CD4-positive, alpha-beta T cell (primary cell): ENCODE results near the gene TENM4. TPM values are rescaled to one million over a fixed set of nuclear protein-coding genes. Genes with fewer than 3 reads are reported as not detected.

Experiments
- ATAC-seq: fragments of 200-7000 bp; cut with Tn5 transposase; one replicate; pipeline ENCODE4 v1.10.0; 2022; ENCODE audit warnings: mild to moderate bottlenecking; ENCODE audit not compliant: poor library complexity
- CTCF ChIA-PET: fragments of 350-600 bp; sonication (Branson Sonifier 250); formaldehyde crosslinking; loops from one replicate; lab custom pipeline; 2021; ENCODE audit warnings: antibody characterized with exemption, inconsistent platforms; lab: Charles Lee
- POLR2A ChIA-PET: fragments of 350-600 bp; sonication (Branson Sonifier 250); formaldehyde crosslinking; loops from one replicate; lab custom pipeline; 2021; ENCODE audit warnings: antibody characterized with exemption, inconsistent platforms; lab: Charles Lee
- DNase-seq, 14 experiments: peaks; one replicate each; pipeline ENCODE4 v3.0.0-alpha.2; 2013 to 2020; ENCODE audit warnings: mixed read lengths in 2 of 14
- H3K27ac ChIP-seq, 2 donors: one replicate each; pipeline versions ENCODE4 v1.5.1 to v1.7.0; 2013; ENCODE audit warnings: low read length in 2 of 2, low read depth in 1 of 2, mild to moderate bottlenecking in 1 of 2
- H3K27me3 ChIP-seq, 2 experiments: 1 replicate in 1 of 2; 2 replicates in 1 of 2; pipeline versions ENCODE4 v1.6.1 to v1.7.0; 2013; ENCODE audit warnings: low read length in 2 of 2, control low read depth in 1 of 2, mild to moderate bottlenecking in 1 of 2, moderate library complexity in 1 of 2; ENCODE audit not compliant: insufficient read depth in 2 of 2, control insufficient read depth in 1 of 2
- H3K36me3 ChIP-seq: one replicate; pipeline ENCODE4 v1.6.1; 2013; ENCODE audit warnings: low read length, control low read depth; ENCODE audit not compliant: insufficient read depth
- H3K4me1 ChIP-seq: one replicate; pipeline ENCODE4 v1.6.1; 2013; ENCODE audit warnings: low read length, control low read depth; ENCODE audit not compliant: insufficient read depth
- H3K4me3 ChIP-seq: one replicate; pipeline ENCODE4 v1.5.1; 2013; ENCODE audit warnings: mild to moderate bottlenecking, low read length, moderate library complexity
- H3K9me3 ChIP-seq, 2 experiments: 1 replicate in 1 of 2; 2 replicates in 1 of 2; pipeline versions ENCODE4 v1.6.1 to v1.7.0; 2013; ENCODE audit warnings: low read length in 2 of 2, mild to moderate bottlenecking in 2 of 2, control low read depth in 1 of 2, moderate library complexity in 1 of 2; ENCODE audit not compliant: control insufficient read depth in 1 of 2, insufficient read depth in 1 of 2
- H3K27ac Mint-ChIP-seq: one replicate; pipeline ENCODE4 v1.8.0; 2020; ENCODE audit warnings: mixed read lengths
- H3K27me3 Mint-ChIP-seq: one replicate; pipeline ENCODE4 v1.8.0; 2021; ENCODE audit warnings: mixed read lengths
- H3K36me3 Mint-ChIP-seq: one replicate; pipeline ENCODE4 v1.8.0; 2021; ENCODE audit warnings: low read depth, mixed read lengths
- H3K4me1 Mint-ChIP-seq: one replicate; pipeline ENCODE4 v1.8.0; 2021; ENCODE audit warnings: low read depth, mixed read lengths
- H3K4me3 Mint-ChIP-seq: one replicate; pipeline ENCODE4 v1.8.0; 2020; ENCODE audit warnings: mild to moderate bottlenecking, mixed read lengths
- H3K9me3 Mint-ChIP-seq: one replicate; pipeline ENCODE4 v1.8.0; 2020; ENCODE audit warnings: mixed read lengths
- intact Hi-C, 2 experiments: fragments of 100-400 bp; cut with DNase I in 1 of 2; cut with micrococcal nuclease in 1 of 2; formaldehyde crosslinking; loops; one replicate each; pipeline versions ENCODE4 v1.15.1 to v1.9.0; 2023 to 2025; cut with DNase I, micrococcal nuclease
- total RNA-seq, 174 experiments: library from RNA in 2 of 174; stranded (reverse) in 2 of 174; gene quantifications; one replicate each; pipeline ENCODE4 v1.2.3 and lab custom pipeline; 2021 to 2026
- TF ChIP-seq, protein P1 (sequence below): fragments of 200-600 bp; IDR thresholded peaks from one replicate; pipeline ENCODE4 v1.8.0; 2022; ENCODE audit warnings: antibody characterized with exemption, mild to moderate bottlenecking

TENM4 gene
- total RNA-seq, 2 experiments from 2014 or later: 0.22 to 0.31 TPM

DNA sequence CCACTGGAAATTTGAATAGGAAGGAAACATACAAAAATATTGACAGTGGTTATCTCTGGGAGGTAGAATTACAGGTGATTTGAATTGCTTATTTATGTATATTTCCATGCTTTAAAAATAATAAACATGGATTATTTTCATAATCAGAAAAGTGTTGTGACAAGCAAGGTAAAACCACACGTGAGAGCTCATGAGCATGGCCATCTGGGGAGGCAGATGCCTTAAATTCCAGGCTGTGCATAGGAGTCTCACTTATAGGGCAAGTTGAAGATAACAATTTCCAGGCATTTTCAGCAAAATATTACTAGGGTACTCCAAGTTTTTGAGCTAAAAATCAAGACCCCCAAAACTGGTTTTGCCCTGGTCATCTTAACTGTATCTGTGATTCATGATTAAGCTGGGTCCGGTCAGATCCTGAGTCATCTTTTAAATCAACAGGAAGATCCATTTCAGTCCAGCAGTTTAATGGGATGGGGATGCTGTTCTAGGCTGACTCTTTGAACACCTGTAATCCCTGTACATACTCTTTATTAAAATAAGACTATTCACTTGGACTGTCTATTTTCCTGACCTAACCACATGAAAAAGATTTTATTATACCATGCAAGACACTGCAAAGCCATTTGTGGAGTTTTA is 750.4 kb downstream of the TENM4 start:
- POLR2A ChIA-PET: no interaction called here
- Mint-ChIP-seq H3K27me3 (peaks cover 31% of the 10 kb centered on the region), H3K27ac (no peak overlapping the region), H3K4me1 (no peaks in the 10 kb centered on the region), H3K9me3 (no peaks in the 10 kb centered on the region), H3K4me3 (no peak overlapping the region), H3K36me3 (no peaks in the 10 kb centered on the region)
- Histone ChIP-seq H3K27ac (no peak overlapping the region), H3K9me3 (no peaks in the 10 kb centered on the region), H3K4me1 (no peaks in the 10 kb centered on the region), H3K4me3 (no peak overlapping the region), H3K27me3 (no peaks in the 10 kb centered on the region), H3K36me3 (no peaks in the 10 kb centered on the region)
- DNase-seq (no peak), ATAC-seq (no peak)
- CTCF ChIA-PET: no interaction called here
- intact Hi-C loops: no loop called here
- TF ChIP-seq, protein P1, sequence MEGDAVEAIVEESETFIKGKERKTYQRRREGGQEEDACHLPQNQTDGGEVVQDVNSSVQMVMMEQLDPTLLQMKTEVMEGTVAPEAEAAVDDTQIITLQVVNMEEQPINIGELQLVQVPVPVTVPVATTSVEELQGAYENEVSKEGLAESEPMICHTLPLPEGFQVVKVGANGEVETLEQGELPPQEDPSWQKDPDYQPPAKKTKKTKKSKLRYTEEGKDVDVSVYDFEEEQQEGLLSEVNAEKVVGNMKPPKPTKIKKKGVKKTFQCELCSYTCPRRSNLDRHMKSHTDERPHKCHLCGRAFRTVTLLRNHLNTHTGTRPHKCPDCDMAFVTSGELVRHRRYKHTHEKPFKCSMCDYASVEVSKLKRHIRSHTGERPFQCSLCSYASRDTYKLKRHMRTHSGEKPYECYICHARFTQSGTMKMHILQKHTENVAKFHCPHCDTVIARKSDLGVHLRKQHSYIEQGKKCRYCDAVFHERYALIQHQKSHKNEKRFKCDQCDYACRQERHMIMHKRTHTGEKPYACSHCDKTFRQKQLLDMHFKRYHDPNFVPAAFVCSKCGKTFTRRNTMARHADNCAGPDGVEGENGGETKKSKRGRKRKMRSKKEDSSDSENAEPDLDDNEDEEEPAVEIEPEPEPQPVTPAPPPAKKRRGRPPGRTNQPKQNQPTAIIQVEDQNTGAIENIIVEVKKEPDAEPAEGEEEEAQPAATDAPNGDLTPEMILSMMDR: no peak

DNA sequence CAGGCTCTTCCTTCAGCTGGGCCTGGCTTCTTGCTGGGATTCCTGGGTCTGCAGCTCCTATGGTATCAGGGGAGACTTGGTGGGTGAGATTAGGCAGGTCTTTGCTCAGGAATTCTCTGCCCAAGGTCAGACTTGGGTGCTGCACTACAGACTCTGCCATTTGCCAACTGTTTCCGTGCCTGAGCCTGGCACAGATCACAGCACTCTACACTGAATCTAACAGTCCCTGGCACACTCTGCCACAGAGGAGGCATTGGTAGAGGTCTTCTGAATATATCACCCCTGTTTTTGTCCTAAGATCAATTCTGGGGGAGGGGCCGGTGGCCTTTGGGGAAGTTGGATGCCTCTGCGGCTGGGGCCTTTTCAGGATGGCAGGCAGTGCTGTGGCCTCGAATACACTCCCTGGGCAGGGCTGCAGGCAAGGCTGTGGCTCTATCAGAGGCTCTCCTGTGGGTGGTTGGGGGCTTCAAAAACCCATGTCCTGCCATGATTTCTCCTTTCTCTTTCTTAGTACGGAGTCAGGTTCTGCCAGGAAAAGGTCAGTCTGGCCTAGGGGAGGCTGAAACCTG is 751.2 kb downstream of the TENM4 start:
- no peaks in the 10 kb centered on the region for H3K9me3 ChIP-seq
- TF ChIP-seq, protein P1: no peak
- H3K4me3 ChIP-seq: no peak overlapping the region
- peaks cover 0 to 3% of the 10 kb centered on the region in 2 experiments for H3K27me3 ChIP-seq
- Mint-ChIP-seq H3K4me1 (no peaks in the 10 kb centered on the region), H3K27me3 (peaks cover 36% of the 10 kb centered on the region), H3K36me3 (no peaks in the 10 kb centered on the region), H3K27ac (no peak overlapping the region), H3K4me3 (no peak overlapping the region), H3K9me3 (no peaks in the 10 kb centered on the region)
- H3K36me3 ChIP-seq: no peaks in the 10 kb centered on the region
- no peaks in the 10 kb centered on the region for H3K4me1 ChIP-seq
- intact Hi-C loops: no loop called here
- ChIA-PET CTCF (no interaction called here), POLR2A (no interaction called here)
- ATAC-seq (no peak), DNase-seq (no peak)
- H3K27ac ChIP-seq: no peak overlapping the region

DNA sequence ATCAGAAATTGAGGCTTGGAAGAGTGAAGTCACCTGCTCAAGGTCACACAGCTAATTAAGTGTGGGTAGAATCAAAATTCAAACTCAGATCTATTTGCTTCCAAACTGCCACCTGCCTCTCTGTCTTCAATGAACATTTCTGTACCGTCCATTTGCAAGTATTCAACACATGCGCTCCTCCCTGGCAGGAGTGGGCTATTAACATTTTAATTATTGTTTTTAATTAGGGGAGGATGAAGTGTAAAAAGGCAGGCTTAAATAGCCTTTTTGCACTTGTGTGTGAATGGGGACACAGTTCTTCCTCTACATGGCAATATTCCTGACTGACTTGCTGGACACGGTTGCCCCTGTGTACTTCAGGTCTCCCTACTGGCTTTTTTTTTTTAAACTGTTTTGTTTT is 751.7 kb downstream of the TENM4 start:
- Histone ChIP-seq H3K9me3 (no peaks in the 10 kb centered on the region), H3K27ac (no peak overlapping the region), H3K4me1 (no peaks in the 10 kb centered on the region), H3K4me3 (no peak overlapping the region), H3K36me3 (no peaks in the 10 kb centered on the region), H3K27me3 (peaks cover 0 to 7% of the 10 kb centered on the region in 2 experiments)
- intact Hi-C loops: no loop called here
- ChIA-PET CTCF (no interaction called here), POLR2A (no interaction called here)
- Mint-ChIP-seq H3K4me1 (no peaks in the 10 kb centered on the region), H3K36me3 (no peaks in the 10 kb centered on the region), H3K27me3 (peaks cover 42% of the 10 kb centered on the region), H3K4me3 (no peak overlapping the region), H3K27ac (no peak overlapping the region), H3K9me3 (peaks cover 2% of the 10 kb centered on the region)
- ATAC-seq (no peak), DNase-seq (no peak)
- TF ChIP-seq, protein P1: no peak
